ENCODE data around the gene LENG9.
"Not testable (repeated sequence)": the region's sequence is repeated elsewhere in the genome, so short reads cannot be mapped to it uniquely, and the experiment has no call there.

DNA sequence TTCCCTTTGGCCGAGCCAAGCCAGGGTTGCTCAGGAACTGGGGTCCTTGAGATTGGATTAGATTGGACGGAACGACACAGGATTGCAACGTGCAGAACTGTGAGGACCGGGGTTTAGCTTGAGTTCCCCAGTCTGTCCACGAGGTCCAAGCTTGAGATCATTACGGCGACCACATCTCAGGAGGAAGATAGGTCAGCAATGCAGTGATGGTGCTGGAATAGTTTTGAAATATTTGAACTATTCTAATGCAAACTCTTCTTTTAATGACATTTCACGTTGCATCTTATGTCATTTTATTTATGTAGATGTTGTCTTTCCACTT is 34.8 kb upstream of the LENG9 start:
- TF ChIP-seq, protein P1, sequence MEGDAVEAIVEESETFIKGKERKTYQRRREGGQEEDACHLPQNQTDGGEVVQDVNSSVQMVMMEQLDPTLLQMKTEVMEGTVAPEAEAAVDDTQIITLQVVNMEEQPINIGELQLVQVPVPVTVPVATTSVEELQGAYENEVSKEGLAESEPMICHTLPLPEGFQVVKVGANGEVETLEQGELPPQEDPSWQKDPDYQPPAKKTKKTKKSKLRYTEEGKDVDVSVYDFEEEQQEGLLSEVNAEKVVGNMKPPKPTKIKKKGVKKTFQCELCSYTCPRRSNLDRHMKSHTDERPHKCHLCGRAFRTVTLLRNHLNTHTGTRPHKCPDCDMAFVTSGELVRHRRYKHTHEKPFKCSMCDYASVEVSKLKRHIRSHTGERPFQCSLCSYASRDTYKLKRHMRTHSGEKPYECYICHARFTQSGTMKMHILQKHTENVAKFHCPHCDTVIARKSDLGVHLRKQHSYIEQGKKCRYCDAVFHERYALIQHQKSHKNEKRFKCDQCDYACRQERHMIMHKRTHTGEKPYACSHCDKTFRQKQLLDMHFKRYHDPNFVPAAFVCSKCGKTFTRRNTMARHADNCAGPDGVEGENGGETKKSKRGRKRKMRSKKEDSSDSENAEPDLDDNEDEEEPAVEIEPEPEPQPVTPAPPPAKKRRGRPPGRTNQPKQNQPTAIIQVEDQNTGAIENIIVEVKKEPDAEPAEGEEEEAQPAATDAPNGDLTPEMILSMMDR (conservative IDR thresholded peaks at IDR 0.05 in 1 of 2, IDR thresholded peaks at IDR 0.05 in 1 of 2; ENCODE audit: extremely low read depth in 1 of 2, insufficient read depth in 1 of 2, low read depth in 1 of 2, low read length in 2 of 2), result not testable (repeated sequence)
- TF ChIP-seq EZH2 (IDR thresholded peaks at IDR 0.05; ENCODE audit: borderline replicate concordance, low read length), result not testable (repeated sequence)

Data from mammary epithelial cell (primary cell).